Measurements from ENCODE around the gene SLN.
"Not testable (repeated sequence)": the region's sequence is repeated elsewhere in the genome, so short reads cannot be mapped to it uniquely, and the experiment has no call there.

SLN gene

GRCh38 chr11:107711861-107712755, at the start of gene SLN:
SLN (minus strand) TSS chr11:107712056.
- DNase-seq (ENCODE audit: low read depth in 2 of 2) = no peak

GRCh38 chr11:107758719-107759355, 47.0 kb upstream of the SLN start:
- DNase-seq (ENCODE audit: low read depth in 2 of 2) = not testable (repeated sequence)

- no peak for DNase-seq (ENCODE audit: low read depth in 2 of 2)
Measured at GRCh38 chr11:107757661-107758060, 45.8 kb upstream of the SLN start.

GRCh38 chr11:107756553-107756952, 44.7 kb upstream of the SLN start:
- DNase-seq (ENCODE audit: low read depth in 2 of 2) = no peak

GRCh38 chr11:107752949-107753822, 41.3 kb upstream of the SLN start:
- no peak for DNase-seq (ENCODE audit: low read depth in 2 of 2)

DNA sequence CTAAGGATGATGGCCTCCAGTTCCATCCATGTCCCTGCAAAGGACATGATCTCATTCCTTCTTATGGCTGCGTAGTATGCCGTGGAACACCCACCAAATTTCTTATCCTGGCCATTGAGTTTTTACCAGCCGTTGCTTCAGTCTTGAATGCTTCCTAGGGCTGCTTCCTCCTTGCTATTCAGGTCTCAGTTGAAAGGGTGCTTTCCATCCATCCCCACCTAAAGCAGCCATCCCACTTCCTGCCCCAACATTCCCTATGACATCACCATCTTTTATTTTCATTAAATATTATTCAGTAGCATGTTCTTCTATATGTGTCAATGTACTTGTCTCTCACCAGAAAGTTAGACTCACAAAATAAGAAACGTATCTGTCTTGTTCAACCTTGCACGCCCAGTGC, 40.7 kb upstream of the SLN start:
- no peak for DNase-seq (ENCODE audit: low read depth in 2 of 2)

DNA sequence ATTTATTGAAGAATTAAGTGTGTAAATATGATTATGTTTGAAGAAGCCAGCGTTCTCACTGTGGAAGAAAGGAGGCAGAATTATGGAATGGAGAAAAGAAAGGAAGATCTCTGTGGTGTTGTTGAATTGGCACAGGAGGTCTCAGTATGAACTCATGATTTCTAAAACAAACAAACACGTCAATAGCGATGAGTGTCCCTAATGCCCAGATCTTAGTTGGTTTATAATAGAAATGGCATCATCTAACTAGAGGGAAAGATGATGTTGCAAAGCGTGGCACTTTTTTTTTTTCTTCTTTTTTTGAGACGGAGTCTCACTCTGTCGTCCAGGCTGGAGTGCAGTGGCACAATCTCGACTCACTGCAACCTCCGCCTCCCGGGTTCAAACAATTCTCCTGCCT, 39.2 kb upstream of the SLN start:
- no peak for DNase-seq (ENCODE audit: low read depth in 2 of 2)

GRCh38 chr11:107750313-107750712, 38.5 kb upstream of the SLN start:
- no peak for DNase-seq (ENCODE audit: low read depth in 2 of 2)

- no peak for DNase-seq (ENCODE audit: low read depth in 2 of 2)
Measured at GRCh38 chr11:107747622-107748021, 35.8 kb upstream of the SLN start.

- no peak for DNase-seq (ENCODE audit: low read depth in 2 of 2)
Measured at GRCh38 chr11:107744736-107745135, 32.9 kb upstream of the SLN start.

DNA sequence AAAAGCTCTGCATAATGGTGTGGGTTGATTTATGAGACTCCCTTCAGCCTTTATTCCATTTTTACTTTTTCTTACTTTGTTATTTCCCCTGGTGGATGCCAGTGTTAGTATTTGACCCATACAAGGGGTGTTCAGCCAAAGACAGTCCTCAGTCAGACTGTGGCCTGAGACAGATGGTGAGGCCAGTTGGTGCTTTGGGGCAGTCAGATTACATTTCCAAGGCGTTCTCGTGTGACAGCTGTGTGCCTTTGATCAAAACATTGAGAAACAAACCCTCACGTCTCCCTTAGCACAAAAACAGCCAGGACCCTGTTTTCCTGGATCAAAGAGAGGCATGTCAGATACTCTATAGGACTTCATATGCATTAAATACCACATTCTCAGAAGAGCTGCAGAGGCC, 31.3 kb upstream of the SLN start:
- DNase-seq (ENCODE audit: low read depth in 2 of 2) = no peak

- no peak for DNase-seq (ENCODE audit: low read depth in 2 of 2)
Measured at GRCh38 chr11:107741044-107741823, 29.4 kb upstream of the SLN start.

- DNase-seq (ENCODE audit: low read depth in 2 of 2) = no peak
Measured at GRCh38 chr11:107740271-107740670, 28.4 kb upstream of the SLN start.

- DNase-seq (ENCODE audit: low read depth in 2 of 2) = no peak
Measured at GRCh38 chr11:107736546-107736945, 24.7 kb upstream of the SLN start.

DNA sequence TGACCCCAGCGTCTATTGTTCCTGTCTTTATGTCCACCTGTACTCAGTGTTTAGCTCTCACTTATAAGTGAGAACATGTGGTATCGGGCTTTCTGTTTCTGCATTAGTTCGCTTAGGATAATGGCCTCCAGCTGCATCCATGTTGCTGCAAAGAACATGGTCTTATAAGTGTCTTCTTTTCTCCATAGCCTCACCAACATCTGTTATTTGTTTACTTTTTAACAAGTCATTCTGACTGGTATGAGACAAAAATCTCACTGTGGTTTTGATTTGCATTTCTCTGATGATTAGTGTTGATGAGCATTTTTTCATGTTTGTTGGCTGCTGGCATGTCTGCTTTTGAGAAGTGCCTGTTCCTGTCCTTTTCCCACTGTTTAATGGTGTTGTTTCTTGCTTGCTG, 21.7 kb upstream of the SLN start:
- DNase-seq (ENCODE audit: low read depth in 2 of 2) = no peak

DNA sequence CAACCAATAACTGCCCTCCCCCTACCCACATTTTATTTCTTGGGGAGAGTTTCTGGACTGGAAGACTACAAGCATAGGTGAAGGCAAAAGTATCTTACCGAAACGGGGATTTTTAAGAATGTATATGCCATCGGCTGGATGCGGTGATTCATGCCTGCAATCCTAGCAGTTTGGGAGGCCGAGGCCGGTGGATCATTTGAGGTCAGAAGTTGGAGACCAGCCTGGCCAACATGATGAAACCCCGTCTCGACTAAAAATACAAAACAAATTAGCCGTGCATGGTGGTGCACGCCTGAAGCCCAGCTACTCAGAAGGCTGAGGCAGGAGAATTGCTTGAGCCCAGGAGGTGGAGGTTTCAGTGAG, 20.8 kb upstream of the SLN start:
- DNase-seq (ENCODE audit: low read depth in 2 of 2) = no peak

DNA sequence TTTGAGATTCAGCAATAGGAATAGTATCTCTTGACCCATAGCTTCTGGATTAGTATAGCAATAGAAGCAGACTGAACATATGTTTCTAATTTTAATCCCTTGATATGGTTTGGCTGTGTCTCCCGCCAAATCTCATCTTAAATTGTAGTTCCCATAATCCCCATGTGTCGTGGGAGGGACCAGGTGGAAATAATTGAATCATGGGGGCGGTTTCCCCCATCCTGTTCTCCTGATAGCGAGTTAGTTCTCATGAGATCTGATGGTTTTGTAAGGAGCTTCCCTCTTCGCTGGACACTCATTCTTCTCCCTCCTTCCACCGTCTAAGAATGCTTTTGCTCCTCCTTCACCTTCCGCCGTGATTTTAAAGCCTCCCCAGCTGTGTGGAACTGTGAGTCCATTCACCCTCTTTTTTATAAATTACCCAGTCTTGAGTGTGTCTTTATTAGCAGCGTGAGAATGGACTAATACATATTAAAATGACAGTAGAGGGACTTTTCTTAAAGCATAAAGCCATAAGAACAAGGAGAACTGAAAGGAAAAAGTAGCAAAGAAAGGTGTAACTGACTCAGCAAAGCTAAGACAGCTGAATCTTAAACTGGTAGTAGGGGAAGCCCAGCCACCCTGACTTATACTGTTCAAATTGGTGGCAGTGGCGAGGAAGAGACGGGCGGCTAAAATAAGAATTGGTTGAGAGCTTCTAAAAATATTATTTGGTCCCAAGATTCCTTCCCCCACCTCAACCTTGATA, 20.3 kb upstream of the SLN start:
- DNase-seq (ENCODE audit: low read depth in 2 of 2) = no peak

GRCh38 chr11:107722662-107723061, 10.8 kb upstream of the SLN start:
- no peak for DNase-seq (ENCODE audit: low read depth in 2 of 2)

GRCh38 chr11:107721207-107721606, 9.4 kb upstream of the SLN start:
- DNase-seq (ENCODE audit: low read depth in 2 of 2) = no peak

DNA sequence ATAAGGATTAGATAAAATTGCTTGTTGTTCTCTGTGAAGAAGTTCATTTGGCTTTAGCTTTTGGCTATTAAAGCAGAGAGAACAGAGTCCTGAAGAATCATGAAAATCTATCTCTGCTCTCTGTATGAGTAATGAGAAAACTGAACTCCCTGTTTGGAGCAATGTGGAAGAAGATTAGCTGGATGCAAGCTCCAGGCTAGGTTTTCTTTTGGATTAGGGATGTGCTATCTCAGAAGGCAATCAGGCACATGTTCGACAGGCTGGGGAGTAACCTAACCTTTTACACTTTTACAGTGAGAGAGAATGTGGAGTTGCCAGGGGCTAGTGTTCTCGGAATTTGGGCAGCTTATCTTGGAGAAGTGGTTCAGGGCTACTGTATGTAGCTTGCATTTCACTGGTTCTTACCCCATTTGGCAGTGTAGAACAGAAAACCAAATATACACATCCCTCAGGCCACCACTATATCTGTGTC, 8.5 kb upstream of the SLN start:
- no peak for DNase-seq (ENCODE audit: low read depth in 2 of 2)
